SH-SY5Y (cell line): ENCODE results near the gene DPH6.

Source experiments
- GATA2 ChIP-seq: IDR thresholded peaks from 2 replicates; pipeline ENCODE4 v1.6.1; 2011; ENCODE audit warnings: mild to moderate bottlenecking, low read depth, low read length
- GATA3 ChIP-seq: IDR thresholded peaks from 2 replicates; pipeline ENCODE4 v1.6.1; 2011; ENCODE audit warnings: low read depth, mild to moderate bottlenecking, low read length, moderate library complexity

GRCh38 chr15:35583863-35584528, 38.0 kb upstream of the DPH6 start:
- TF ChIP-seq GATA2 (no peak), GATA3 (no peak)
